SU-DHL-6 (cell line): ENCODE data around the gene ZDHHC18.

Experiments
- H2AFZ ChIP-seq: fragments of 200-600 bp; sonication (generic); 2 replicates; pipeline ENCODE4 v1.6.1; 2014; ENCODE audit warnings: low read depth, mild to moderate bottlenecking, moderate library complexity, mixed read lengths, antibody characterized with exemption, low read length; ENCODE audit not compliant: severe bottlenecking
- H3F3A ChIP-seq: fragments of 200-600 bp; shearing (Covaris generic); 2 replicates; pipeline ENCODE4 v1.6.0; 2016; ENCODE audit warnings: antibody characterized with exemption, mild to moderate bottlenecking; ENCODE audit not compliant: insufficient read depth
- H3K27ac ChIP-seq: fragments of 200-600 bp; sonication (generic); 2 replicates; pipeline ENCODE4 v1.5.1; 2016; ENCODE audit warnings: low read depth, mild to moderate bottlenecking, low read length, moderate library complexity, mixed read lengths
- H3K27me3 ChIP-seq: fragments of 200-600 bp; sonication (generic), shearing (Covaris generic); 2 replicates; pipeline ENCODE4 v1.6.0; 2014; ENCODE audit warnings: mild to moderate bottlenecking, low read length
- H3K36me3 ChIP-seq: fragments of 200-600 bp; sonication (generic); 2 replicates; pipeline ENCODE4 v1.6.1; 2014; ENCODE audit warnings: mild to moderate bottlenecking, low read length, mixed read lengths
- H3K4me2 ChIP-seq: fragments of 300-600, 200-600 bp; shearing (Covaris generic), sonication (generic); 2 replicates; pipeline ENCODE4 v1.6.0; 2014; ENCODE audit warnings: low read length, low read depth, mild to moderate bottlenecking; ENCODE audit not compliant: poor library complexity, severe bottlenecking
- H3K4me3 ChIP-seq: fragments of 200-600 bp; sonication (generic); 2 replicates; pipeline ENCODE4 v1.5.1; 2014; ENCODE audit warnings: antibody characterized with exemption, low read length, mild to moderate bottlenecking, mixed read lengths; ENCODE audit not compliant: insufficient read depth, poor library complexity, severe bottlenecking
- H3K79me2 ChIP-seq: fragments of 200-600 bp; sonication (generic); 2 replicates; pipeline ENCODE4 v1.6.1; 2014; ENCODE audit warnings: mild to moderate bottlenecking, low read length, moderate library complexity; ENCODE audit not compliant: insufficient read depth
- H3K9ac ChIP-seq: fragments of 200-600 bp; sonication (generic); 2 replicates; pipeline ENCODE4 v1.7.0; 2014; ENCODE audit warnings: mild to moderate bottlenecking, low read length
- H3K9me2 ChIP-seq: fragments of 200-600 bp; sonication (generic); replicated peaks from 2 replicates; pipeline ENCODE4 v1.6.1; 2014; ENCODE audit warnings: low read length; ENCODE audit not compliant: insufficient read depth
- H3K9me3 ChIP-seq: fragments of 200-600 bp; sonication (generic); 2 replicates; pipeline ENCODE4 v1.6.1; 2014; ENCODE audit warnings: low read length, mixed read lengths; ENCODE audit not compliant: insufficient read depth
- H4K20me1 ChIP-seq: fragments of 200-600 bp; sonication (generic); 2 replicates; pipeline ENCODE4 v1.6.1; 2014; ENCODE audit warnings: low read depth, mild to moderate bottlenecking, antibody characterized with exemption, low read length, moderate library complexity, mixed read lengths
- EZH2phosphoT487 ChIP-seq: fragments of 200-600 bp; sonication (generic), shearing (Covaris generic); conservative IDR thresholded peaks from 2 replicates; pipeline ENCODE4 v1.6.1; 2018; ENCODE audit warnings: mild to moderate bottlenecking, antibody characterized with exemption, low read length, moderate library complexity, mixed read lengths
- TF ChIP-seq, protein P1 (sequence below): fragments of 200-600 bp; sonication (generic); IDR thresholded peaks from one replicate; pipeline ENCODE4 v1.5.1; 2017; ENCODE audit warnings: antibody characterized with exemption, mild to moderate bottlenecking, low read length, moderate library complexity; ENCODE audit not compliant: insufficient read depth, poor library complexity, severe bottlenecking

The ZDHHC18 gene

DNA sequence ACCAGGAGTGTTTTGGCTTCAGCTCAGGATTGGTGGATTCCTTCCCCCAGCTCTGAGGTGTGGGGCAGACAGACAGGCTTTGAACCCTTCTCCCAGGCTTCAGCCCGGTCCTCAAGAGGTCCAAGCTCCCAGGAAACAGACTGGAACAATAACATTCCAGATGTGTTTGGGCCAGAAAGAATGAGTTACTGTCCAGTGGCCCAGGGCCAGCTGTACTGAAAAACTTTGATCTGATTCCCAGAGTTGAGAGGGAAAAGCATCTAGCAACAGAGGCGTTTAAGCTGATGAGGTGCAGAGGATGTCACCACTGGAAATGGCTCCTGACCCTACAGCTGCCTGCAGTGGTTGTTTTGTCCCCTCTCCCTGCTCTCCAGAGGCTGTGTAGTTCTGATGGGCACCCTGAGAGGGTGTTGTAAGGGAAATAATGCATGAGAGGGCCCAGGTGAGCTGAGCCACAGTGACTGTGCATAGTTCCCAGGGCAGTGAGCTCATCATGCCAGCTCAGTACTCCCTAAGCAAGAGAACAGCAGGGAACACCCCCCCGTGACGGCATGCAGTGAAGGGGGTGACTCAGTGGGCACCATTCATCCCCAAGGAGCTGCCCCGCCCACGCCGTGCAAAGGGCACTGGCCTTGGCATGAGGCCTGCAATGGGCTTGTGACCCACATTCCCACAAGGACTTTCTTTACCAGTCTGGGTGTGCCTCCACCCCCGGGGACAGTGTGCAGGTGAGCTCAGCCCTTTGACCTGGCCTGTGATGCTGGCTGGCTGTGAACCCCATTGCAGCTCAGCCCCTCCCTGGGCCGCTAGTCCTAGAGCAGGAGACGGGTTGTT is 22.7 kb downstream of the ZDHHC18 start:
- Histone ChIP-seq H3K27ac (no peak overlapping the region), H3K4me2 (no peak overlapping the region), H4K20me1 (no peaks in the 10 kb centered on the region), H3K9me3 (no peaks in the 10 kb centered on the region), H3K79me2 (no peaks in the 10 kb centered on the region), H3K27me3 (no peaks in the 10 kb centered on the region), H3K9ac (no peak overlapping the region), H3K4me3 (no peak overlapping the region), H3K36me3 (no peaks in the 10 kb centered on the region), H2AFZ (no peak overlapping the region), H3K9me2 (no peaks in the 10 kb centered on the region), H3F3A (0 out of 2 replicates have a peak, but pooled peaks cover 3% of the 10 kb centered on the region)
- TF ChIP-seq, protein P1, sequence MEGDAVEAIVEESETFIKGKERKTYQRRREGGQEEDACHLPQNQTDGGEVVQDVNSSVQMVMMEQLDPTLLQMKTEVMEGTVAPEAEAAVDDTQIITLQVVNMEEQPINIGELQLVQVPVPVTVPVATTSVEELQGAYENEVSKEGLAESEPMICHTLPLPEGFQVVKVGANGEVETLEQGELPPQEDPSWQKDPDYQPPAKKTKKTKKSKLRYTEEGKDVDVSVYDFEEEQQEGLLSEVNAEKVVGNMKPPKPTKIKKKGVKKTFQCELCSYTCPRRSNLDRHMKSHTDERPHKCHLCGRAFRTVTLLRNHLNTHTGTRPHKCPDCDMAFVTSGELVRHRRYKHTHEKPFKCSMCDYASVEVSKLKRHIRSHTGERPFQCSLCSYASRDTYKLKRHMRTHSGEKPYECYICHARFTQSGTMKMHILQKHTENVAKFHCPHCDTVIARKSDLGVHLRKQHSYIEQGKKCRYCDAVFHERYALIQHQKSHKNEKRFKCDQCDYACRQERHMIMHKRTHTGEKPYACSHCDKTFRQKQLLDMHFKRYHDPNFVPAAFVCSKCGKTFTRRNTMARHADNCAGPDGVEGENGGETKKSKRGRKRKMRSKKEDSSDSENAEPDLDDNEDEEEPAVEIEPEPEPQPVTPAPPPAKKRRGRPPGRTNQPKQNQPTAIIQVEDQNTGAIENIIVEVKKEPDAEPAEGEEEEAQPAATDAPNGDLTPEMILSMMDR = no peak

DNA sequence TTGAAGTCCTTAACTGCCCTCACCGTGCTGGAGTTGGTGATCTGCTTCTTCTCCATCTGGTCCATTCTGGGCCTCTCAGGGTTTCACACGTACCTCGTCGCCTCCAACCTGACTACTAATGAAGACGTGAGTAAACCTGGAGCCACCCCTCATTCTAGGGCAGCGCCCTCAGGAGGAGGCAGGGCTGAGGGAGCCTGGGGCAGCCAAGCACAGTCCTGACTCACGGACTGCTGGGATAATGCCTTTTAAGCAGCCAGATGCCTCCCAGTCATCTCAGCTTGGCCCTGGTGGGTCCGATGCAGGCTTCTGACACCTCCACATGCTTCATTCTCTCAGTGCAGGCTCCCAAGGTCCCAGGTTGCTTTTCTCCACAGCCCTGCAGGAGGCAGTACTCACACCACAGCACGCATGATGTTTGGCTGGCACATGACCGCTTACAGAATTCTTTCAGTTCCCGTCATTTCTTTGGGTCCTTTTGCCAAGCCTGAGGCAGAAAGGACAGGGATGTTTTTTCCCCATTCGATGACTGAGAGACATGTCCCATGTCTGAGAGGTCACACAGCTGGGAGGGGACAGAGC is 24.7 kb downstream of the ZDHHC18 start:
- H3K9me2 ChIP-seq = no peaks in the 10 kb centered on the region
- H3K79me2 ChIP-seq = no peaks in the 10 kb centered on the region
- no peak overlapping the region for H3K4me3 ChIP-seq
- no peaks in the 10 kb centered on the region for H3F3A ChIP-seq
- no peak overlapping the region for H3K27ac ChIP-seq
- H3K9ac ChIP-seq = no peak overlapping the region
- no peak overlapping the region for H3K4me2 ChIP-seq
- TF ChIP-seq EZH2phosphoT487 = no peak
- TF ChIP-seq, protein P1 = no peak
- H3K27me3 ChIP-seq = no peaks in the 10 kb centered on the region
- H3K36me3 ChIP-seq = no peaks in the 10 kb centered on the region
- no peak overlapping the region for H2AFZ ChIP-seq
- no peaks in the 10 kb centered on the region for H4K20me1 ChIP-seq
- no peaks in the 10 kb centered on the region for H3K9me3 ChIP-seq

DNA sequence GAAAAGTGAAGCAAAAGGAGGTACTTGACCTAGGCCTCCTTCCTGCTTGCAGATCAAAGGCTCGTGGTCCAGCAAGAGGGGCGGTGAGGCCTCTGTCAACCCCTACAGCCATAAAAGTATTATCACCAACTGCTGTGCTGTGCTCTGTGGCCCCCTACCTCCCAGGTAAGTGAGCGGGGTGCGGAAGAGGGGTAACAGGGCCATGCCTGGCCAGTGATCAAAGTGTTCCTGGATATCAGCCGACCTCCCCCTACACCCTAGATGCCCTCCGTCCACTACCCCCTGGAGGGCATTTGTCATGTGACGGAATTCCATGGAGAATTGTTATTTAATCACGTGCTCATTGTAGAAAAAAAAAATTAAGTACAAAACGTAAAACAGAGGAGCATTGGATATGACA is 26.2 kb downstream of the ZDHHC18 start:
- H3K36me3 ChIP-seq = no peaks in the 10 kb centered on the region

More for the DNA sequence above, 26.2 kb downstream of the ZDHHC18 start:
- TF ChIP-seq, protein P1 = no peak
- TF ChIP-seq EZH2phosphoT487 = no peak
- H3K9me3 ChIP-seq = no peaks in the 10 kb centered on the region
- no peak overlapping the region for H3K4me3 ChIP-seq
- H4K20me1 ChIP-seq = no peaks in the 10 kb centered on the region
- H2AFZ ChIP-seq = no peak overlapping the region
- no peak overlapping the region for H3K9ac ChIP-seq
- no peak overlapping the region for H3K27ac ChIP-seq
- no peaks in the 10 kb centered on the region for H3F3A ChIP-seq
- H3K4me2 ChIP-seq = no peak overlapping the region
- no peaks in the 10 kb centered on the region for H3K9me2 ChIP-seq
- no peaks in the 10 kb centered on the region for H3K27me3 ChIP-seq
- H3K79me2 ChIP-seq = no peaks in the 10 kb centered on the region
